Uterus (tissue), 4 donors: ENCODE measurements around the gene DNM1. TPM values are rescaled to one million over a fixed set of nuclear protein-coding genes. Genes with fewer than 3 reads are reported as not detected.

Experiments
- DNase-seq, 2 donors: peaks; one replicate each; pipeline ENCODE4 v3.0.0-alpha.2; 2019 to 2020
- H3K27ac ChIP-seq, 2 donors: fragments of 200-600 bp; sonication (generic); 1 replicate in 1 of 2; 2 replicates in 1 of 2; pipeline ENCODE4 v1.5.1; 2016 to 2018
- H3K27me3 ChIP-seq, 2 donors: fragments of 200-600 bp; sonication (generic); one replicate each; pipeline ENCODE4 v1.5.1; 2018 to 2019; ENCODE audit warnings: control low read depth in 1 of 2
- H3K36me3 ChIP-seq, 2 donors: fragments of 200-600 bp; sonication (generic); one replicate each; pipeline ENCODE4 v1.5.1; 2019; ENCODE audit warnings: control low read depth in 1 of 2
- H3K4me1 ChIP-seq, 2 donors: fragments of 200-600 bp; sonication (generic); one replicate each; pipeline ENCODE4 v1.5.1; 2018 to 2019; ENCODE audit warnings: control low read depth in 1 of 2
- H3K4me3 ChIP-seq, 2 donors: fragments of 200-600 bp; sonication (generic); 1 replicate in 1 of 2; 2 replicates in 1 of 2; pipeline ENCODE4 v1.5.1; 2018 to 2019; ENCODE audit warnings: mild to moderate bottlenecking in 1 of 2
- H3K9me3 ChIP-seq, 2 donors: fragments of 200-600 bp; sonication (generic); one replicate each; pipeline ENCODE4 v1.5.1; 2019; ENCODE audit warnings: control low read depth in 1 of 2
- CTCF ChIP-seq, 4 experiments: fragments of 200-600 bp in 2 of 4; fragments of 450-650 bp in 2 of 4; sonication (generic) in 2 of 4; IDR thresholded peaks; one replicate each; pipeline ENCODE4 v1.5.1; 2016 to 2019; ENCODE audit warnings: antibody characterized with exemption in 4 of 4, mild to moderate bottlenecking in 2 of 4, moderate library complexity in 1 of 4
- POLR2A ChIP-seq, 2 donors: fragments of 450-650 bp; IDR thresholded peaks; one replicate each; pipeline ENCODE4 v1.6.1; 2016; ENCODE audit warnings: antibody characterized with exemption in 2 of 2, mild to moderate bottlenecking in 1 of 2, moderate library complexity in 1 of 2
- intact Hi-C: fragments of 100-400 bp; cut with DNase I; formaldehyde crosslinking; loops from one replicate; pipeline ENCODE4 v1.15.1; 2023; ENCODE audit warnings: low total_unique reads
- total RNA-seq, 4 donors: library from RNA; depleted of rRNA in 3 of 4; stranded (reverse); fragments of >200 nt in 3 of 4; gene quantifications; one replicate each; pipeline versions ENCODE4 v1.1.0 to v1.2.4, GENCODE V29; 2014 to 2023
- donor health status: DM: yes; HTN: yes; CAD: no.

Gene DNM1
- total RNA-seq, 4 donors from 2014 or later = 5.0 to 71.5 (median 31.0) TPM

- Histone ChIP-seq H3K27me3 (no peaks in the 10 kb centered on the region), H3K9me3 (no peaks in the 10 kb centered on the region), H3K4me3 (no peak overlapping the region), H3K27ac (no peak overlapping the region), H3K4me1 (no peaks in the 10 kb centered on the region), H3K36me3 (no peaks in the 10 kb centered on the region)
- DNase-seq = no peak
- no peak for TF ChIP-seq POLR2A (IDR thresholded peaks at IDR 0.05)
- no peak for TF ChIP-seq CTCF (IDR thresholded peaks at IDR 0.05)
- intact Hi-C loops = no loop called here
These were observed 54.1 kb downstream of the DNM1 start for GRCh38 chr9:128257086-128257825.

- no peaks in the 10 kb centered on the region for H3K4me1 ChIP-seq
- no peak overlapping the region for H3K4me3 ChIP-seq
- intact Hi-C loops = no loop called here
- H3K36me3 ChIP-seq = no peaks in the 10 kb centered on the region
- DNase-seq = no peak
- H3K27ac ChIP-seq = no peak overlapping the region
- TF ChIP-seq POLR2A (IDR thresholded peaks at IDR 0.05) (no peak), CTCF (IDR thresholded peaks at IDR 0.05) (no peak)
- no peaks in the 10 kb centered on the region for H3K27me3 ChIP-seq
- H3K9me3 ChIP-seq = no peaks in the 10 kb centered on the region
These were observed 54.7 kb downstream of the DNM1 start for GRCh38 chr9:128257907-128258306.

GRCh38 chr9:128258326-128258725 lies 55.1 kb downstream of the DNM1 start:
- Histone ChIP-seq H3K27me3 (no peaks in the 10 kb centered on the region), H3K9me3 (no peaks in the 10 kb centered on the region), H3K4me1 (no peaks in the 10 kb centered on the region), H3K4me3 (no peak overlapping the region), H3K36me3 (no peaks in the 10 kb centered on the region), H3K27ac (no peak overlapping the region)
- no peak for TF ChIP-seq POLR2A (IDR thresholded peaks at IDR 0.05)
- TF ChIP-seq CTCF (IDR thresholded peaks at IDR 0.05) = no peak
- intact Hi-C loops = no loop called here
- no peak for DNase-seq

- H3K9me3 ChIP-seq = no peaks in the 10 kb centered on the region
- no peak overlapping the region for H3K4me3 ChIP-seq
- no peaks in the 10 kb centered on the region for H3K27me3 ChIP-seq
- no peaks in the 10 kb centered on the region for H3K36me3 ChIP-seq
- TF ChIP-seq POLR2A (IDR thresholded peaks at IDR 0.05) (no peak), CTCF (IDR thresholded peaks at IDR 0.05) (no peak)
- no peak overlapping the region for H3K27ac ChIP-seq
- H3K4me1 ChIP-seq = no peaks in the 10 kb centered on the region
- intact Hi-C loops = no loop called here
- DNase-seq = no peak
These were observed 56.0 kb downstream of the DNM1 start for GRCh38 chr9:128259156-128259555.

GRCh38 chr9:128260340-128260739 lies 57.2 kb downstream of the DNM1 start:
- H3K4me3 ChIP-seq = no peak overlapping the region
- H3K27ac ChIP-seq = no peak overlapping the region
- DNase-seq = no peak
- H3K27me3 ChIP-seq = no peaks in the 10 kb centered on the region
- no peaks in the 10 kb centered on the region for H3K36me3 ChIP-seq
- intact Hi-C loops = no loop called here
- TF ChIP-seq POLR2A (IDR thresholded peaks at IDR 0.05) = no peak
- no peak for TF ChIP-seq CTCF (IDR thresholded peaks at IDR 0.05)
- H3K4me1 ChIP-seq = no peaks in the 10 kb centered on the region
- no peaks in the 10 kb centered on the region for H3K9me3 ChIP-seq
